Measurements from ENCODE around the gene HNRNPAB. TPM values are rescaled to one million over a fixed set of nuclear protein-coding genes. Genes with fewer than 3 reads are reported as not detected.

The HNRNPAB gene
- total RNA-seq, 4 donors from 2014 or later: 74.8 to 135 (median 81.4) TPM

DNA sequence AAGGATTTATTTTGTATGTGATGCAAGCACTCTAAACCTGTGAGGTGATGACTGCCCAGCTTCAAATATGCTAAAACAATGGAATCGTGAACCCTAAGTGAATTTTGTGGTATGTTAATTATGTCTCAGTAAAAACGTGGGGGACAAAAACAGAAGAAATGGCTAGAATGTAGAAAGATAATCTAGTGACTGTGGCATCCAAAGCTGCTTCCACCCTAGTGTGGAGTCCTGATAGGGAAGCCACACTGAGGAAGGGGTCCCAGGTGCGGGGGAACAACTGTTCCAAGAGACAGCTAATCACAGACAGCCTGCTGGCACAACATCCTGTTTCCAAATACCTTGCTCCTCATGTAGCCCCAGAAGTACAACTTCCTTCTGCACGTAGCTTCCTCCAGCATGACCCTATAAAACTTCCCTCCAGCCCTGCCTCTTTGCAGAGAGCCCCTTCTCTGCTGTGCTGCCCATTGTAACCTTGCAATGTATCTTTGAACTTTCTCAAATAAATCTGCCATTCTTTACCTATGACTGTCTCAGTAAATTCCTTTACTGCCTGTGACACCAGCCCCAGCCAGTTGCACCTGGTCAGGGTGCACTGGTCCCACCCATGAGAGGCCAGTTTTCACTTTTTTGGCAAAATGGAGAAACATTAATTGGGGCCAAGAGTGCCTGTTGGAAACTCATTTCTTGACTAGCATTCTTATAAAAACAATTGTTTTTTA, 22.0 kb upstream of the HNRNPAB start:
- peak in 1 of 3 donors; percentile 14 for DNase-seq
- no peak for TF ChIP-seq POLR2A (IDR thresholded peaks at IDR 0.05)
- TF ChIP-seq, protein P1, sequence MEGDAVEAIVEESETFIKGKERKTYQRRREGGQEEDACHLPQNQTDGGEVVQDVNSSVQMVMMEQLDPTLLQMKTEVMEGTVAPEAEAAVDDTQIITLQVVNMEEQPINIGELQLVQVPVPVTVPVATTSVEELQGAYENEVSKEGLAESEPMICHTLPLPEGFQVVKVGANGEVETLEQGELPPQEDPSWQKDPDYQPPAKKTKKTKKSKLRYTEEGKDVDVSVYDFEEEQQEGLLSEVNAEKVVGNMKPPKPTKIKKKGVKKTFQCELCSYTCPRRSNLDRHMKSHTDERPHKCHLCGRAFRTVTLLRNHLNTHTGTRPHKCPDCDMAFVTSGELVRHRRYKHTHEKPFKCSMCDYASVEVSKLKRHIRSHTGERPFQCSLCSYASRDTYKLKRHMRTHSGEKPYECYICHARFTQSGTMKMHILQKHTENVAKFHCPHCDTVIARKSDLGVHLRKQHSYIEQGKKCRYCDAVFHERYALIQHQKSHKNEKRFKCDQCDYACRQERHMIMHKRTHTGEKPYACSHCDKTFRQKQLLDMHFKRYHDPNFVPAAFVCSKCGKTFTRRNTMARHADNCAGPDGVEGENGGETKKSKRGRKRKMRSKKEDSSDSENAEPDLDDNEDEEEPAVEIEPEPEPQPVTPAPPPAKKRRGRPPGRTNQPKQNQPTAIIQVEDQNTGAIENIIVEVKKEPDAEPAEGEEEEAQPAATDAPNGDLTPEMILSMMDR (IDR thresholded peaks at IDR 0.05): no peak
- H3K4me3 ChIP-seq: no peak overlapping the region
- no peaks in the 10 kb centered on the region for H3K9me3 ChIP-seq
- no peaks in the 10 kb centered on the region for H3K27me3 ChIP-seq
- no peaks in the 10 kb centered on the region for H3K36me3 ChIP-seq
- H3K4me1 ChIP-seq: no peaks in the 10 kb centered on the region
- no peak overlapping the region for H3K27ac ChIP-seq

DNA sequence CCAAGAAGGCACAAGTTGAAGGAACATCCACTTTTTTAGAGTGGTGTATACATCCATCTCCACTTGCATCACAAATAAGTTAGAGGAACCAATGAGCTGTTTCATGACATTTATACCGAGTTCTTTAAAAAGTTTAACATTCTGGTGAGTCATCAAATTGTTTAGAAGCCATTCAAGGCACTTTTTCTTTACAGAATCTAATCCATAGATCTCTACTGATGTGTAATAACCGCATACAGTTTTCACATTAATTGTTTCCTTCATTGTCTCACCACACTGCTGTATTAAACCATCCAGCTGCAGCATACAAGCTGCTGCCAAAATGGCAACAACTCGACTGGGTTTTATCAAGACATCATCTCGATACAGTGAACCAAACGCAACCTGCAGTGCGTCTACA, 17.9 kb upstream of the HNRNPAB start:
- no peak overlapping the region for H3K4me3 ChIP-seq
- no peak for TF ChIP-seq POLR2A (IDR thresholded peaks at IDR 0.05)
- TF ChIP-seq, protein P1 (IDR thresholded peaks at IDR 0.05): no peak
- DNase-seq: no peak
- H3K9me3 ChIP-seq: no peaks in the 10 kb centered on the region
- H3K27me3 ChIP-seq: no peaks in the 10 kb centered on the region
- H3K27ac ChIP-seq: no peak overlapping the region
- no peaks in the 10 kb centered on the region for H3K4me1 ChIP-seq
- no peaks in the 10 kb centered on the region for H3K36me3 ChIP-seq

DNA sequence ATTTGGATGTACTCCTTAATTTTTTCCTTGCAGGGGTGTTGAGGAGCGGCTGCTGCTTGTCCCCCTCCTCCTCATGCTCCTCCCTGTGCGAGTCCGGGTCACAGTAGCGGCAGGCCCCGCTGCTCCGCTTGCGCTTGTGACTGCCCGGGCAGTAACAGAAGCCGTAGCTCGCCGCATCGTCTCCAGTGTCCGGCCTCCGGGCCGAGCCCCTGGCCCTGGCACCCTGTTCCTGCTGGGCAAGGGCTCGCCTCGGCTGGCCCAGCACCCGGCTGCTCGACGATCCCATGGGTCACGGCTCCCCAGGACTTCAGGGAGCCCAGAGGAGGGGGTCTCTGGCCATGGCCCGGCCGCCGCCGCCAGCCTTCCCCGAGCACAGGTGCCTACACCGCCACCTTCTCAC, 17.3 kb upstream of the HNRNPAB start, which contains the start of gene GMCL2:
TSS of gene GMCL2 (minus strand) at position 358 of the 400 bp plus-strand sequence. CDS start at position 286, 72 bp downstream.
- DNase-seq: peak in 1 of 3 donors; percentile 2
- H3K9me3 ChIP-seq: no peaks in the 10 kb centered on the region
- TF ChIP-seq POLR2A (IDR thresholded peaks at IDR 0.05): no peak
- TF ChIP-seq, protein P1 (IDR thresholded peaks at IDR 0.05): no peak
- H3K4me1 ChIP-seq: no peaks in the 10 kb centered on the region
- H3K36me3 ChIP-seq: no peaks in the 10 kb centered on the region
- H3K27ac ChIP-seq: no peak within 1 kb of the TSS
- no peak within 1 kb of the TSS for H3K4me3 ChIP-seq
- no peaks in the 10 kb centered on the region for H3K27me3 ChIP-seq

DNA sequence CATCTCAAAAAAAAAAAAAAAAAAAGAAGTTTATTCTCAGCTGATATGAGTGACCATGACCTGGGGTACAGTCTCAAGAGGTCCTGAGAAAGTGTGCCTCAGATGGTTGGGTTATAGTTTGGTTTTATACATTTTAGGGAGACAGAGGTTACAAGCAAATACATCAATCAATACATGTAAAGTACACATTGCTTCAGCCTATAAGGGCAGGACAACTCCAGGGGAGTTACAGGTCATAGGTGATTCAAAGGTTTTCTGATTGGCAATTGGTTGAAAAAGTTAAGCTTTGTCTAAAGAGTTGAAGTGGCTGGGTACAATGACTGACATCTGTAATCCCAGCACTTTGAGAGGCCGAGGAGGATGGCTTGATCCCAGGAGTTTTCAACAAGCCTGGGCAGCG, 14.9 kb upstream of the HNRNPAB start:
- TF ChIP-seq, protein P1 (IDR thresholded peaks at IDR 0.05): no peak
- no peak for TF ChIP-seq POLR2A (IDR thresholded peaks at IDR 0.05)
- no peak overlapping the region for H3K4me3 ChIP-seq
- no peaks in the 10 kb centered on the region for H3K9me3 ChIP-seq
- DNase-seq: no peak
- no peak overlapping the region for H3K27ac ChIP-seq
- no peaks in the 10 kb centered on the region for H3K4me1 ChIP-seq
- no peaks in the 10 kb centered on the region for H3K27me3 ChIP-seq
- no peaks in the 10 kb centered on the region for H3K36me3 ChIP-seq

DNA sequence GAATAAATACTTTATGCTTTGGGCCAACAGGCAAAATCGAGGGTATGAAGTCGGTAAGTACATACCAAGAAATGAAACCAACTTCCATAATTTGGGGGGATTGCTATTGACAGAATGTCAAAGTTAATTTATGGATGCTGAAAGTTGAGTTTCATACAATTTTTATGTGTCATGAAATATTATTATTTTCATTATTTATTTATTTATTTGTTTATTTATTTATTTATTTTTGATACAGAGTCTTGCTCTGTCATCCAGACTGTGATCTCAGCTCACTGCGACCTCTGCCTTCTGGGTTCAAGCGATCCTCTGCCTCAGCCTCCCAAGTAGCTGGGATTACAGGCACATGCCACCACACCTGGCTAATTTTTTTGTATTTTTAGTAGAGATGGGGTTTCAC, 12.7 kb upstream of the HNRNPAB start:
- H3K9me3 ChIP-seq: no peaks in the 10 kb centered on the region
- no peak for TF ChIP-seq POLR2A (IDR thresholded peaks at IDR 0.05)
- DNase-seq: no peak
- H3K4me1 ChIP-seq: no peaks in the 10 kb centered on the region
- no peaks in the 10 kb centered on the region for H3K27me3 ChIP-seq
- H3K27ac ChIP-seq: no peak overlapping the region
- H3K36me3 ChIP-seq: no peaks in the 10 kb centered on the region
- no peak overlapping the region for H3K4me3 ChIP-seq

DNA sequence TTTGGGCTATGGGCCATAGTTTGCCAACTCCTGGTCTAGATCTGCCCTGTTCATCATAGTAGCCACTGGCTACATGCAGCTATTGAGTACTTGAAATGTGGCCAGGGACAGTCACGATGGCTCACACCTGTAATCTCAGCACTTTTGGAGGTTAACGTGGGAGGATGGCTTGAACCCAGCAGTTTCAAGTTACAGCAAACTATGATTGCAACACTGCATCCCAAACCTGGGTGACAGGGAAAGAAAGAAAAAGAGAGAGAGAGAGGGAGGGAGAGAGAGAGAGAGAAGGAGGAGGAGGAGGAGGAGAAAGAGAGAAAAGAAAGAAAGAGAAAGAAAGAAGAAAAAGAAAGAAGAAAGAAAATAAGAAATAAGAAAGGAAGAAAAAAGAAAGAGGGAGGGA, 12.1 kb upstream of the HNRNPAB start:
- Histone ChIP-seq H3K4me3 (no peak overlapping the region), H3K36me3 (no peaks in the 10 kb centered on the region), H3K27ac (no peak overlapping the region), H3K9me3 (no peaks in the 10 kb centered on the region), H3K27me3 (no peaks in the 10 kb centered on the region), H3K4me1 (no peaks in the 10 kb centered on the region)
- no peak for DNase-seq
- TF ChIP-seq, protein P1 (IDR thresholded peaks at IDR 0.05): no peak
- no peak for TF ChIP-seq POLR2A (IDR thresholded peaks at IDR 0.05)
